ENCODE results near the gene FRA10AC1. TPM values are rescaled to one million over a fixed set of nuclear protein-coding genes. Genes with fewer than 3 reads are reported as not detected.

Gene FRA10AC1
- polyA plus RNA-seq, 3 donors from 2014 or later, result 3.0 to 4.5 (median 3.6) TPM

DNA sequence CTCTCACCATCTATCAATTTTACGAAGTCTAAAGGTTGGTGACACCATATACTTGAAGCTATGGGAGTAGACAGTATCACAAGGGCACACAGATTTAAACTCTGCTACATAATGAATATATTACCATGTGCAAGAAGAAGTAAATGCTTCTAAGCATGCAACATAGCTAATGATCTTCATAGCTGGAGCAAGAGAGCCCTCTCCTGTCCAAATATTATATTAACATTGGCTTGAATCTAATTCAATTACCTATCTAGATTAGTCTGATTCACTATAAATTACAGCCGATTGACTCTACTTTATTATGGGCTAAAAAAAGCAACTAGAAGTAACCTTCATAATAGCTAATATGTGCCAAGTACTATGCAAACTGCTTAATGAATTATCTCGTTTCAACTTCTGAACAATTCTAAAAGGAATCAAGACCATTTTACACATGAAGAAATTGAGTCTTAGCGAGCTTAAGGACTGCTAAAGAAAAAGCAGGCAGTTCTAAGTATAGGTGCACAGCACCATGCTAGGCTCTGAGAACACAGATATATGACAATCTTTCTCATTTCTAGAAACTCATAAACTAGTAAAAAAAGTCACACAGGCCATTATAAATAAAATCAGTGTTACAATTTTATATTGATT lies 21.9 kb downstream of the FRA10AC1 start:
- H3K9me3 Mint-ChIP-seq, result no peaks in the 10 kb centered on the region
- peaks cover 11 to 22% (median 13%) of the 10 kb centered on the region in 3 donors for H3K36me3 Mint-ChIP-seq
- no peak overlapping the region for H3K27ac Mint-ChIP-seq
- no peaks in the 10 kb centered on the region for H3K27me3 Mint-ChIP-seq (ENCODE audit: low read depth in 3 of 3)
- no peak for DNase-seq
- H3K4me1 Mint-ChIP-seq, result no peaks in the 10 kb centered on the region
- no peak overlapping the region for H3K4me3 Mint-ChIP-seq

DNA sequence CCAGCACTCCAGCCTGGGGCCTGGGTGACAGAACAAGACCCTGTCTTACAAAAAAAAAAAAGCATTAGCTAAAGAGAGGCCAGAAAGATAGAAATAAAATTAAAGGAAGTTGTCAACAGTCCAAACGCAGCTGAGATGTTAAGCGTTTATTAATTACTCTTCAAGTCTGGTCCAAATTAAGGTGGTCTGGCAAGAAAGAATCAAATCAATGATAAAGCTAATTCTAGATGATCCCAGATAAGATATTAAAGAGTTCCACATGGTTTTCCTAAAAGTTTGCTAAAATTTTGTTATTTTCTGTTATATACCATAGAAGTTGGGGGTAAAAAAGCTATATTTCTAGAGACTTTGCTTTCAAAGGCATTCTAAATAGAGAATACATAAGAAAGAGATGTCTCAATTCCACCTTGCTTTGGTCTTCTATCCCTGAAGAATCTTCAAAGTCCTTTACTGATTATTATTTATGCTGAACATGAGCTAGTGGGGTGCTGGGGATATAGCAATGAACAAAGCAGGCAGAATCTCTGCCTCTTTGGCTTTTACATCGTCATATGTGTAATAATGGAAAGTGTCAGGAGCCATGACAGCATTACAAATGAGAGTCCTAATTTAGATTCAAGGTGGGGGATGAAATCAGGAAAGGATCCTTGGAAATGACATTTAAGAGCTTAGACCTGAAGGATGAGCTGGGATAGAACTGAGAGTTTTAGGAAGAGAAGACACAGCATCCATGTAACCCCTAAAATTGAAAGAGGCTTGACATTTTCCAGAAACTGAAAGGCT lies 23.4 kb downstream of the FRA10AC1 start:
- H3K27me3 Mint-ChIP-seq (ENCODE audit: low read depth in 3 of 3), result no peaks in the 10 kb centered on the region
- H3K4me3 Mint-ChIP-seq, result no peak overlapping the region
- H3K27ac Mint-ChIP-seq, result no peak overlapping the region
- no peaks in the 10 kb centered on the region for H3K9me3 Mint-ChIP-seq
- H3K4me1 Mint-ChIP-seq, result no peaks in the 10 kb centered on the region
- H3K36me3 Mint-ChIP-seq, result peaks cover 10 to 30% (median 11%) of the 10 kb centered on the region in 3 donors
- no peak for DNase-seq

GRCh38 chr10:93678386-93678785 lies 24.0 kb downstream of the FRA10AC1 start:
- Mint-ChIP-seq H3K4me1 (no peaks in the 10 kb centered on the region), H3K27me3 (ENCODE audit: low read depth in 3 of 3) (no peaks in the 10 kb centered on the region), H3K9me3 (no peaks in the 10 kb centered on the region), H3K4me3 (no peak overlapping the region), H3K27ac (no peak overlapping the region), H3K36me3 (peaks cover 12 to 31% (median 13%) of the 10 kb centered on the region in 3 donors)
- no peak for DNase-seq

- Mint-ChIP-seq H3K27me3 (ENCODE audit: low read depth in 3 of 3) (peaks cover 0 to 1% (median 0%) of the 10 kb centered on the region in 3 donors), H3K27ac (no peak overlapping the region), H3K36me3 (peaks cover 22 to 38% (median 24%) of the 10 kb centered on the region in 3 donors), H3K9me3 (no peaks in the 10 kb centered on the region), H3K4me3 (no peak overlapping the region), H3K4me1 (peaks cover 0 to 6% of the 10 kb centered on the region in 2 donors)
- DNase-seq, result no peak
These were observed 28.6 kb downstream of the FRA10AC1 start for GRCh38 chr10:93673791-93674190.

GRCh38 chr10:93672890-93673289 lies 29.5 kb downstream of the FRA10AC1 start:
- Mint-ChIP-seq H3K27ac (no peak overlapping the region), H3K27me3 (ENCODE audit: low read depth in 3 of 3) (peaks cover 0 to 1% (median 0%) of the 10 kb centered on the region in 3 donors), H3K9me3 (no peaks in the 10 kb centered on the region), H3K4me3 (no peak overlapping the region), H3K4me1 (peaks cover 0 to 6% of the 10 kb centered on the region in 2 donors), H3K36me3 (peaks cover 20 to 38% (median 29%) of the 10 kb centered on the region in 3 donors)
- no peak for DNase-seq

- Mint-ChIP-seq H3K9me3 (no peaks in the 10 kb centered on the region), H3K27me3 (ENCODE audit: low read depth in 3 of 3) (peaks cover 0 to 1% (median 0%) of the 10 kb centered on the region in 3 donors), H3K4me3 (no peak overlapping the region), H3K27ac (no peak overlapping the region), H3K36me3 (peaks cover 17 to 36% (median 29%) of the 10 kb centered on the region in 3 donors), H3K4me1 (peaks cover 0 to 6% of the 10 kb centered on the region in 2 donors)
- DNase-seq, result no peak
These were observed 30.2 kb downstream of the FRA10AC1 start for GRCh38 chr10:93672022-93672678.

DNA sequence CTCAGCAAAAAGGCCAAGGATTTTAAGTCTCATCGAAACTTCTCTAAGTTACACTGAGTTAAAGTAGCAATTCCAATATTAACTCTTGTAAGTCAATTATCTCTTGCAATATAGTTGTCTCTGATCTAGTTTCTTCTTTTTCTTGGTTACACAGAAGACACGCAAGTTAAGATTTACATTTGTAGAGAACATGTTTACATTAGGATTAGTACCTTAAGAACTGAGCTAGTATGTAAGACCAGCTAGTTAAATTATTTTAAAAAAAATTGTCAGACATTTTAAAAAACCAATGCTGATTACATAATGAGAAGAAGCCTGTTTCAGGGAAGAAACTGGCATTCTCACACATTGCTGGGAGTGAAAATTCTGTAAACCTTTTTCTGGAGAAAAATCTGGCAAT lies 31.4 kb downstream of the FRA10AC1 start:
- no peak overlapping the region for H3K4me3 Mint-ChIP-seq
- peaks cover 20 to 32% (median 25%) of the 10 kb centered on the region in 3 donors for H3K36me3 Mint-ChIP-seq
- H3K9me3 Mint-ChIP-seq, result no peaks in the 10 kb centered on the region
- no peak overlapping the region for H3K27ac Mint-ChIP-seq
- no peak for DNase-seq
- H3K27me3 Mint-ChIP-seq (ENCODE audit: low read depth in 3 of 3), result peaks cover 0 to 1% (median 0%) of the 10 kb centered on the region in 3 donors
- H3K4me1 Mint-ChIP-seq, result peaks cover 0 to 6% of the 10 kb centered on the region in 2 donors

GRCh38 chr10:93670372-93670771 lies 32.0 kb downstream of the FRA10AC1 start:
- Mint-ChIP-seq H3K27me3 (ENCODE audit: low read depth in 3 of 3) (peaks cover 0 to 1% (median 0%) of the 10 kb centered on the region in 3 donors), H3K36me3 (peaks cover 20 to 38% (median 21%) of the 10 kb centered on the region in 3 donors), H3K4me1 (peaks cover 0 to 6% of the 10 kb centered on the region in 2 donors), H3K9me3 (no peaks in the 10 kb centered on the region), H3K4me3 (no peak overlapping the region), H3K27ac (no peak overlapping the region)
- no peak for DNase-seq

- Mint-ChIP-seq H3K27me3 (ENCODE audit: low read depth in 3 of 3) (no peaks in the 10 kb centered on the region), H3K9me3 (no peaks in the 10 kb centered on the region), H3K27ac (no peak overlapping the region), H3K4me1 (peaks cover 0 to 6% of the 10 kb centered on the region in 2 donors), H3K36me3 (peaks cover 14 to 34% (median 26%) of the 10 kb centered on the region in 3 donors), H3K4me3 (no peak overlapping the region)
- no peak for DNase-seq
These were observed 34.6 kb downstream of the FRA10AC1 start for GRCh38 chr10:93667795-93668194.

DNA sequence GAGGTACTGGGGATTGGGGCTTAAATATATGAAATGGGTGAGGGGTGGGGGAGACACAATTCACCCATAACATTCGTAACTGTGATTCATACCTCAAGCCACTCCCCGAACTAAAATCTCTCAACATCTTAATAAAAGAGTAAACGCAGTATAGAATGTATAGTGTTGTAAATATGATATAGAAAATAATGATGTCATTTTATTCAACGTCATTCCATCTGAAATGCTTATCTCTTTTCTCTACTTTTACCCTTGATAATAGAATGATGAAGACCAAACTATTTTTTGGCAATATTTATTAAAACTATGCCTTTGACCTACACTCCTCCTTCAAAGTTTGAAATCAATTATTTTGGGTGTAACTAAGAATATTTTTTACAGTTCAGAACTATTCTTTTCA lies 36.4 kb downstream of the FRA10AC1 start:
- Mint-ChIP-seq H3K4me3 (no peak overlapping the region), H3K27me3 (ENCODE audit: low read depth in 3 of 3) (no peaks in the 10 kb centered on the region), H3K27ac (no peak overlapping the region), H3K9me3 (no peaks in the 10 kb centered on the region), H3K36me3 (peaks cover 20 to 34% (median 27%) of the 10 kb centered on the region in 3 donors), H3K4me1 (no peaks in the 10 kb centered on the region)
- no peak for DNase-seq

DNA sequence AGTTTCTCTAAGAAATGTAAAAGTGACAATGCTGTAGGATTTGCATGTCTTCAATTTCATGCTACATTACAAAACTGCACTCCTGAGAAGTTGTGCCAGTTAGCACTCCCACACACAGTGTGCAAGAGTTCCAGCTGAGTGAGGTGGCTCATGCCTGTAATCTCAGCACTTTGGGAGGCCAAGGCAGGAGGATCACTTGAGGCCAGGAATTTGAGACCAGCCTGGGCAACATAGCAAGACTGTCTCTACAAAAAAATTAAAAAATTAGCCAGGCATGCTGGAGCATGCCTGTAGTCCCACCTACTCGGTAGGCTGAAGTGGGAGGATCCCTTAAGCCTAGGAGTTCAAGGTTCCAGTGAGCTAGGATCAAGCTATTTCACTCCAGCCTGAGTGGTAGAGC lies 44.6 kb downstream of the FRA10AC1 start:
- no peak overlapping the region for H3K4me3 Mint-ChIP-seq
- peaks cover 12 to 17% (median 12%) of the 10 kb centered on the region in 3 donors for H3K36me3 Mint-ChIP-seq
- H3K27me3 Mint-ChIP-seq (ENCODE audit: low read depth in 3 of 3), result peaks cover 0 to 2% (median 0%) of the 10 kb centered on the region in 3 donors
- no peaks in the 10 kb centered on the region for H3K4me1 Mint-ChIP-seq
- no peak for DNase-seq
- no peaks in the 10 kb centered on the region for H3K9me3 Mint-ChIP-seq
- H3K27ac Mint-ChIP-seq, result no peak overlapping the region

DNA sequence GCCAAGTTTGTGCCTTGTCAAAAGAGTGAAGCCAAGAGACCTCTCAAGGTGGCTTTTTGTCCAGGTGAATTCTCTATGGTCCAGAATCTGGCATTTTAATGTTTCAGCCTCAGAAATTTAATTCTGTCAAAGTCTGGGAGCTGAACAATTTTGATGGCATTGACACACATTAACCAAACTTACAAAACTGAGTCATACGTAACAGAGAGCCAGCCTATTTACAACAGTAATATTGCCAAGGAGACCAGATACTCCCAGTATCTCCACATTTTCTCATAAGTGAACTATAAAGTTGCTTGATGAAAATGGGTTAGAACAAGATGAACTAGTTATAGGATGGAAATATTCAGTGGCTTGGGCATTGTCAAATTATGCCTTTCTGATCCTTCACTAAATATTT lies 46.2 kb downstream of the FRA10AC1 start:
- H3K4me1 Mint-ChIP-seq, result no peaks in the 10 kb centered on the region
- peaks cover 8 to 12% (median 12%) of the 10 kb centered on the region in 3 donors for H3K36me3 Mint-ChIP-seq
- H3K4me3 Mint-ChIP-seq, result no peak overlapping the region
- peaks cover 0 to 2% (median 0%) of the 10 kb centered on the region in 3 donors for H3K27me3 Mint-ChIP-seq (ENCODE audit: low read depth in 3 of 3)
- no peaks in the 10 kb centered on the region for H3K9me3 Mint-ChIP-seq
- no peak for DNase-seq
- H3K27ac Mint-ChIP-seq, result no peak overlapping the region

DNA sequence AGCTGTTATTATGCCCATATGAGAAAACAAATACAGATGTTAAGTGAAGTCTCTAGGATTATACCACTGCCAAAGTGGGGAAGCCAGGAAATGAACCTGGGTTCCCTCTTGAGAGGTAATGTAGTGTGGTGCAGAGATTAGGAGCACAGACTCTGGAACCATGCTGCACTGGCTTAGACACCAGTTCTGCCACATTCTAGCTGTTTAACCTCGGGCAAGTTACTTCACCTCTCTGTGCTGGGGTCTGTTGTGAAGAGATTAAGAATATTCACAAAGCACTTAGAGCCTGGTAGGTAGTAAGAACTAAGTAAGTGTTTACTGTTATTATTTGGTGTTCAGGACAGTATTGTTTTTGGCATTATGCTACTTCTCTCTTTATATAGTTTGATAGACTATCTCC lies 48.2 kb downstream of the FRA10AC1 start:
- no peak overlapping the region for H3K4me3 Mint-ChIP-seq
- peaks cover 0 to 8% (median 2%) of the 10 kb centered on the region in 3 donors for H3K27me3 Mint-ChIP-seq (ENCODE audit: low read depth in 3 of 3)
- H3K9me3 Mint-ChIP-seq, result no peaks in the 10 kb centered on the region
- H3K36me3 Mint-ChIP-seq, result peaks cover 0 to 2% (median under 1%) of the 10 kb centered on the region in 3 donors
- no peaks in the 10 kb centered on the region for H3K4me1 Mint-ChIP-seq
- no peak for DNase-seq
- no peak overlapping the region for H3K27ac Mint-ChIP-seq

DNA sequence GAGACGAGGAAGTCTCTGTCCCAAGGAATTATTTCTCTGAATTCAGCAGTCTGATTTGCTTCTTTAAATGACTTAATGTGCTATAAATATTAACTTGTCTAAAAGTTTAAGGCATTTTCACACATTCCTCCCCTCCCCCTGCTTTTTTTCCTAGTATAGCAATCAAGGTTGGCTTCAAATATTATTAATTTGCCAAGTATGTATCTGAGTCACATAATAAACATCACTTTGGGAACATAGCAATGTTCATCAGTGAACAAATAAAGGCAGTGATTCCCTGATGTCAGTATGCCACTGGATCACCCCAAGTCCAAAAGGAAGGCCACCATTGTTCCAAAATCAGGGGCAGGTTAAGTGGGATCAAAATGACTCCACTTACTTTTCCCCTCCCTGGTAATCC lies 49.5 kb downstream of the FRA10AC1 start:
- Mint-ChIP-seq H3K9me3 (no peaks in the 10 kb centered on the region), H3K4me3 (no peak overlapping the region), H3K36me3 (no peaks in the 10 kb centered on the region), H3K27ac (no peak overlapping the region), H3K27me3 (ENCODE audit: low read depth in 3 of 3) (peaks cover 2 to 8% (median 3%) of the 10 kb centered on the region in 3 donors), H3K4me1 (no peaks in the 10 kb centered on the region)
- no peak for DNase-seq

Measured in immature natural killer cell (primary cell).